ENCODE measurements around the gene GSK3B.

GRCh38 chr3:120139140-120139539, 44.9 kb upstream of the GSK3B start:
- no peak for TF ChIP-seq PPARA (CRISPR knock-in tag; IDR thresholded peaks at IDR 0.05; ENCODE audit: borderline replicate concordance)
- no peak for TF ChIP-seq CREB5 (CRISPR knock-in tag; IDR thresholded peaks at IDR 0.05; ENCODE audit: low read depth)
- no peak for TF ChIP-seq RARB (CRISPR knock-in tag; IDR thresholded peaks at IDR 0.05)
- no peak for TF ChIP-seq ZFP30 (CRISPR knock-in tag; IDR thresholded peaks at IDR 0.05)
- no peak for TF ChIP-seq ZFP3 (CRISPR knock-in tag; IDR thresholded peaks at IDR 0.05)
- TF ChIP-seq PATZ1 (CRISPR knock-in tag; IDR thresholded peaks at IDR 0.05; ENCODE audit: borderline replicate concordance) = no peak
- TF ChIP-seq ISL1 (CRISPR knock-in tag; IDR thresholded peaks at IDR 0.05) = no peak
- TF ChIP-seq POU6F1 (CRISPR knock-in tag; IDR thresholded peaks at IDR 0.05; ENCODE audit: borderline replicate concordance, low read depth) = no peak
